Hypothalamus (tissue), 51 donors: Measurements from ENCODE around the gene RNF167.

Experiments
- DNase-seq, 51 donors: peaks; one replicate each; lab custom pipeline; 2025; lab: John Stamatoyannopoulos, UW

RNF167 gene

DNA sequence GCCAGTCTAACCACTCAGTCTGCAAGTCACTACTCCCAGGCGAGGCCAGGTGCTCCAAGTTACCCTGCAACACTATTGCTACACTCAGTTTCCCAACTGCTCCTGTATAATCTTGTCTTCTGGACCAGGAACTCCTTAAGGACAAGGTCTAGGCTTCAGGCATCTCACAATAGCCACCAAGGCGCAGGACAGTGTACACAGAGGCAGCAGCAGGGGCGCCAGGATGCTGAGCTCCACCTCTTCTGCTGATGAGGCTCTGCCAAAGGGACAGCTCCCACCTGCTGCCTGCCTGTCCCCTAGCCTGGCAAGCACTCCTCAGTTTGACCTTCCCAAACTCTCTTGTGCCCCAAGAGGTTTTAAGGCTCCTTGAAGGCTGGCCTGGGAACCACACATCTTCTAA lies 3.6 kb upstream of the RNF167 start:
- DNase-seq, result no peak

DNA sequence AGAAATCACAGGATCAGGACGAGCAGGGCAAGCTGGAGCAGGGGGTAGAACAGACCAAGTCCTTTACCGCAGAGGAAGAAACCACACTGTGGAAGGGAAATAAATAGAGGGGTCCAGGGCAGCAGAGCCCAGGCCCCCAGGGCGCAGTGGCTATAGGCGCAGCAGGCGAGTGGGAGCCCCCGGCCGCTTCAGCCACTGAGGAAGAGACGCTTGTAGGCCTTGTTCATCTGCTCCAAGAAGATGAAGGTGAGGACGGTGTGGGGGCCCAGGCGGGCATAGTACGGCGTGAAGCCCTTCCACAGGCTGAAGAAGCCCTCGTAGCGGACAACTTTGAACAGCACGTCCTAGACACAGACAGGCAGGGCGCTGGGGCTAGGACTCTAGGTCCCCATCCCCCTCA lies 2.5 kb upstream of the RNF167 start:
- DNase-seq, result no peak

DNA sequence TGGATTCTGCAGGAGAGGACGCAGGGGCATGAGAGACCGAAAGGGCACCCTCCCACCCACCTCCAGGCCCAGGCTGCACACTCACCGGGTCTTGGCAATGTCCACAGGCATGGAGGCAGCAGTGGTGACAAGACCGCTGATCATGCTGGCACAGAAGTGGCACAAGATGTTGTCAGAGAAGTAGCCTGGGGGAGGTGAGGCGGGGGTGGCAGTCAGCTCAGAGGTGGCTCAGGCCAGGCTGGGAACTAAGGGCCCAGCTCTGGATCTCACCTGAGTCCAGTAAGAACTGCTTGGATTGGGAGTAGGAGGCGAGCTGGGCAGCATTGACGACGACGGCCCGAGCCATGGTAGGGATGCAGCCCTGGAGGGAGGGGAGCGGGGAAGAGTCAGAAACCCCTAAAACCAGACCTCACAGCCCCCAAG lies 2.0 kb upstream of the RNF167 start:
- DNase-seq, result no peak

- no peak for DNase-seq
Measured at GRCh38 chr17:4938688-4939545, 1.2 kb upstream of the RNF167 start.

- DNase-seq, result peak in 3 of 51 donors; percentile 49 to 57 (median 54)
Measured at GRCh38 chr17:4939546-4939795, 597 bp upstream of the RNF167 start.

- DNase-seq, result peak in 3 of 51 donors; percentile 70 to 80 (median 71)
Measured at GRCh38 chr17:4940555-4941318, 669 bp downstream of the RNF167 start.

DNA sequence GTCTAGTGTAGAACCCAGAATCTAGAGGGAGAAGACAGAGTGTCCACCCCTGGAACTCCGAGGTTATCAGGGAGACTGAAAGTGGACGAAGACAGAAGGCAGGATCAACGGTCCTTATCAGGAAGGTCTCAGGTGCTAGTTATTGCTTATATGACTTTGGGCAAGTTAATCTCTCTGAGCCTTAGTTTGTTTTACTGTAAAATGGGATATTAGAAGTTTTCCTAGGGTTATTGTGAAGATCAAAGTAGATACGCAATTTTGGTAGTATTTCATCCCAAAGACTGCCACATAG lies 1.2 kb downstream of the RNF167 start:
- DNase-seq, result no peak

DNA sequence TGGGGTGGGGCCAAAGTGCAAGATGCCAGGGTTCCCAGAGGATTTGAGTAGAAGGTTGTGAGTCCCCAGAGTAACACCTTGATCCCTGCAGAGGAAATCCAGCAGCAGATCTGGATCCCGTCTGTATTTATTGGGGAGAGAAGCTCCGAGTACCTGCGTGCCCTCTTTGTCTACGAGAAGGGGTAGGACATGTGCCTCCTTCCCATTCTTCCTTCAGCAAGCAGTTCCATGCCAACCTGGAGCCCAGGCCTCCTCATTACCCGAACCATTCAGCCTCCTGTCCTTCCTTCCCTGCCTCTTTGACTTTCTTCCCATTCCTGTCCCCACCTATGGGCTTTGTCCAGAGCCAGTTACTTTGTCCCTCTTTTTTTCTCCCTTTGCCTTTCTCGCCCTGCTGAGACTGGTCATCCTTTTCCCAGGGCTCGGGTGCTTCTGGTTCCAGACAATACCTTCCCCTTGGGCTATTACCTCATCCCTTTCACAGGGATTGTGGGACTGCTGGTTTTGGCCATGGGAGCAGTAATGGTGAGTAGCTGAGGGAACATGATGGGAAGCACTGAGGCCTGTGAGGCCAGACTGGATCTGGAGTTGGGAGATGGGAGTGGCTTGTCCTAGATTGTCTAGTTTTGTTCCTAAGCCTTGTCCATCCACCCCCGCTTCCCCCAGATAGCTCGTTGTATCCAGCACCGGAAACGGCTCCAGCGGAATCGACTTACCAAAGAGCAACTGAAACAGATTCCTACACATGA lies 2.9 kb downstream of the RNF167 start:
- DNase-seq, result no peak

GRCh38 chr17:4944163-4944553 lies 4.1 kb downstream of the RNF167 start:
- no peak for DNase-seq

DNA sequence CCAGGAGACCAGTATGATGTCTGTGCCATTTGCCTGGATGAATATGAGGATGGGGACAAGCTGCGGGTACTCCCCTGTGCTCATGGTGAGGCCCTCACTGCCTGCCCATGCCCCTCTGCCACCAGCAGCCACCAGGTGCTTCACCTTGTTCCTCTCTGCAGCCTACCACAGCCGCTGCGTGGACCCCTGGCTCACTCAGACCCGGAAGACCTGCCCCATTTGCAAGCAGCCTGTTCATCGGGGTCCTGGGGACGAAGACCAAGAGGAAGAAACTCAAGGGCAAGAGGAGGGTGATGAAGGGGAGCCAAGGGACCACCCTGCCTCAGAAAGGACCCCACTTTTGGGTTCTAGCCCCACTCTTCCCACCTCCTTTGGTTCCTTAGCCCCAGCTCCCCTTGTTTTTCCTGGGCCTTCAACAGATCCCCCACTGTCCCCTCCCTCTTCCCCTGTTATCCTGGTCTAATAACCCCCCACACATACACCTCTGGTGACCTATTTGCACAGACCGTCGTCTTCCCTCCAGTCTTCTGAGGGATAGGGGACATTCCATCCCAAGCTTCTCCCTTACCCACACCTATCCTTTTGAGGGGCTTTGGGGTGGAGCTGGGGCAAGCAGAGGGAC lies 4.6 kb downstream of the RNF167 start:
- DNase-seq, result no peak

DNA sequence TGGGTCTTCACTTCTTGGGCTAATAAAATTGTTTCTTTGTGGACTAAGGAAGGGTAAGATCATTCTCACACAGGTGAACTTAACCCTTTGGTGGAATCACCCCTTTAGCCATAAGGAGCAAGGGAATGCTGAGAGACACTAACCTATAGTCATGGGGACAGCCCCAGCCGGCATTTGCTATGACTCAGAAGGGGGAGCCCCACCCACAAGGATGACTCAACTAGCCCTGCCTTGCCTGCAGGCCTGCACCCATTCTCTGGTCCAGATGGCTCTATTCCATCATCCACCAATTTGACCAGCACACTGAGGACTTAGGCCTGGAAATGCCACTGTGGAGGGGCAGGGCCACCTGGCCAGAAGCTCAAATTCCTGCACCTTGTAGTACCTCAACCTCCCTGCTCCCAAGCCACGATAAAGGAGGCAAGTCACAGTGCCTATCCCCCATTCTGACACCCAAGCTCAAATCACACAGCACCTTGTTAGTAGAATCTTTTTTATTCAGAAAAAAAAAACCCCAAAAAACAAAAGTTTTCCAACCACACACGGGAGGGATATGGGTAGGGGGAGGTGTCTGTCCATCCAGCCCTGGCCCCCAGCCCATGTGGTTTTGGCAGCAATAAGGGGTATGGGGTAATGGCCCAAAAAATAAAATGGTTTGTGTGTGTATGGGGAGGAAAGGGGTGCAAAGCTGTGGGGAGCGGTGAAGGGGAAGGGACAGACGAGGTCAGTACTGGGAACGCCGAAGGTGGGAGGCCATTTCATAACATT lies 5.3 kb downstream of the RNF167 start:
- DNase-seq, result peak in 14 of 51 donors; percentile 8 to 66 (median 26)

DNA sequence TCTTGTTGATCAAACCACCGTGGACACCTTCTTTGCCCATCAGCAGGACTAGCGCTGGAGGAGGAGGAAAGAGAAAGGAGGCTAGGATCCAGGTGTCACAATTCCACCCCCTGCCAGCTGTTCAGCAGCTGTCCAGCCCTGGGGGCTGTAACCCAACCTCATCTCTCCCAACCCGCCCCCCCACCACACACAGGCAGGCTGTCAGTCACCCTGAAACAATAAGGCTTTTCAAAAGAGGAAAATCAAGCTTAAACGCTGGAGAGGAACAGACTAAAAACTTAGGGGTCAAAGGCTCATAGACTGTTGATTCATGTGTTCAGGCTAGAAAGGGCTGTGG lies 5.8 kb downstream of the RNF167 start:
- DNase-seq, result no peak

- no peak for DNase-seq
Measured at GRCh38 chr17:4946312-4946976, 6.4 kb downstream of the RNF167 start.

DNA sequence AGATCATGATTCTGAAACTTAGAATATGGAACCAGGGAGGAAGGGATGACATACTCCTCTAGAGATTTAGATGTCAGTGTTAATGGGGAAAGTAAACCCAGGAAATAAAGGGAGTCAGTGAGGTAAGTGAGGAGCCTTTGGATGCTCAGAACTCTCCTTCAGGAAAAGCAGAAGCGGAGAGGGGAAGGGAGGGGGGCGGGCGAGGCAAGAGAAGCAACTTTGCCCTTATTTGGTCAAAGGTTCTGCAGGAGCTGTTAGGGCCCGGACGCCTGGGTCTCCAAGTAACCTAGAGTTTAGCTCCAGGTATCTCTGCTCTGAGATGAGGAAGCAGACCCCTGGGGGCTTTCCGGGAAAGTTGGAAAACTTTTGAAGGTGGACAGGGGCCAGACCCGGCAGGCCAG lies 6.9 kb downstream of the RNF167 start:
- DNase-seq, result no peak

DNA sequence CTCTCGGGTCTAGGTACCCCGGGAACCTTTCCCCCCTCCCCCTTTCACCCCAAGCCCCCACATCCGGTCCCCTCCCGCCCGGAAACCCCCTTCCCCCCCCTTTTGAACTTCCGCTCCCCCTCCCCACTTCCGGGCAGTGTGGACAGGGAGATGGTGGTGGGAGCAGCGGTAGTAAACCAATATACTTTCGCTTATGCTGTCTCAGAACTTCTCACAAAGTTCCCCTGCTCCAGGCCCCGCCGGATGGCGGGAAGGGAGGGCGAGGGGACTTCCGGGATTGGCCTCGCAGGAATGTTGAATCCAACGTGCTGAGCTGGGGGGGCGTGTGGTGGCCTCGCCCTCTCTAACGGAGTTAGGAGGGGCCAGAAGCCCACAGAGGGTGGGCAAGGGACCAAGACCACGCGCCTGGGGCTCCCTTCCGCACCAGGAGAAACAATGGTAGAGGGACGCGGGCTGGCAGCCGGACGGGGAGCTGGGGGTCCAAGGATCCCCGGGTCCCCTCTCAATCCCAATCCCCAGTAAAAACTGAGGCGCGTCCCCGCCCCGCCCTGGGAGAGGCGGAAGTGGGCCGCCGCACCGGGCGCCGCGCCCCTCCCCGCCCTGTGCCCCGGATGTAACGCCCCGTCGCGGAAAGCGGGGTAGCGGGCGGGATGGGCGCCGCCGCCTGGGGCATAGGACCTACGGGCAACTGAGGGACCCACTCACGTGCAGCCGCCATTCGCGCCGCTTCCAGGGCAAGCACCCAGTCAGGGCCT lies 7.5 kb downstream of the RNF167 start:
- DNase-seq, result peak in 24 of 51 donors; percentile 24 to 62 (median 48)

DNA sequence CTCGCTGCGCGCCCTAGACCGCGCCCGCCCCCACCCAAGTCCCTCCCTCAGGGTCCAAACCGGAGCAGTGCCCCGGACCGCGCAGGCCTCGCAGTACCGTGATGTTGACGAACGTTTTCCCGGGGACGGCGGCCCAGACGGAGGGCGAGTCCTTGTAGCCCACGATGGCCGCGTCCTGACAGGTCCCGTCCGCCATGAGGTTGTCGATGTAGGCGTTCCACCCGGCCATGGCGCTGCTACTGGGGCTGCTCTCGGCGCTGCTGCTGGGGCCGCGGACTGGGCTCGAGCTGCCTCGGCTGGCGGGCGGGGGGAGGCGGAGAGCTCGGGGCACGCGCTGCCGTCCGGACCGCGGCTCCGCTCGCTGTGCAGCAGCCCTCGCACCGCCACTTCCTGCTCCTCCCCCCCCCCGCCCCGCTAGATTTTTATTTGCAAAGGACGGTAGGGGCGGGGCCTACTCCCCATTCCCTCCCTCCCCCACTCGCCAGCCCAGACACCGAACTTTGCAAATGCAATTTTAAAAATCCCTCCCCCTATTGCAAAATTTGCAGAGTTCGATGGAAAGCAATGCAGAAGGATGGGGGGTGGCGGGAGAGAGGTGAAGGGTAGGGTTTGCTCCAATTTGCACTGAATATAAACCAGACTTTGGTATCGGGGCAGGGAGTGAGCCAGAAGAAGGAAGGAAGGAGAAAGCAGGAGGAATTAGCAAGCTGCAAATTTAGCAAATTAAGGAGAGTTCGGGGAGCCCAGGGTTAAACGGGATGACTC lies 8.3 kb downstream of the RNF167 start, which contains the start of gene PFN1:
TSS of gene PFN1 (minus strand) at position 365 of the 765 bp plus-strand sequence. CDS start at position 229, 136 bp downstream.
- DNase-seq, result peak; percentile 39 to 93 (median 74)

DNA sequence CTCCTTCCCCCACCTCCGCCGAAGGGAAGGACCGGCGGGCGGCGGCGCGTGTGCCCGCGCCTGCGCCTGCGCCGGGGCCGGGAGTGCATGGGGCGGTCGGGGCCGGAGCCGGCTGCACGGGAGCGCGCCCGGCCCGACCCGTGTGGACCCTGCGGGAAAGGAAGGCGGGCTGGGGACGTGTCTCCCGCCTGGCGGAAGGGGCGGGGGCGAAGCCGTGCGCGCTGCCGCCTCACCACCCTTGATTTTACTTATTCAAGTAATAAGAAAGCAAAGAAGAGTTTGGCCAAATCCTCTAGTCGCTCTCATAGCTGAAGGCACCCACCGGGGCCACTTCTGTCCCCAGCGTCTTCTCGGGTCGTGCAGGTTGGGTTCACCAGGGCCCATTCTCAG lies 8.9 kb downstream of the RNF167 start:
- peak in 45 of 51 donors; percentile 42 to 86 (median 70) for DNase-seq
